Subcutaneous abdominal adipose tissue (tissue), 5 donors: ENCODE data around the gene POLL.

Source experiments
- H3K27ac ChIP-seq: one replicate; pipeline ENCODE4 v1.7.0; 2013; ENCODE audit warnings: low read depth, mild to moderate bottlenecking, inconsistent platforms, low read length, moderate library complexity
- H3K27me3 ChIP-seq, 5 donors: one replicate each; pipeline ENCODE4 v1.7.0; 2013; ENCODE audit warnings: low read length in 5 of 5, inconsistent platforms in 1 of 5; ENCODE audit not compliant: control insufficient read depth in 5 of 5, insufficient read depth in 4 of 5
- H3K36me3 ChIP-seq, 5 donors: one replicate each; pipeline ENCODE4 v1.7.0; 2013; ENCODE audit warnings: low read length in 5 of 5; ENCODE audit not compliant: control insufficient read depth in 5 of 5, insufficient read depth in 5 of 5
- H3K4me1 ChIP-seq, 5 donors: one replicate each; pipeline ENCODE4 v1.7.0; 2013; ENCODE audit warnings: low read length in 5 of 5, mild to moderate bottlenecking in 3 of 5, moderate library complexity in 1 of 5; ENCODE audit not compliant: control insufficient read depth in 5 of 5, insufficient read depth in 5 of 5
- H3K4me3 ChIP-seq, 5 donors: one replicate each; pipeline ENCODE4 v1.7.0; 2013; ENCODE audit warnings: low read length in 5 of 5, low read depth in 1 of 5
- H3K9ac ChIP-seq, 5 donors: one replicate each; pipeline ENCODE4 v1.7.0; 2013; ENCODE audit warnings: low read length in 5 of 5, mild to moderate bottlenecking in 4 of 5, moderate library complexity in 3 of 5
- H3K9me3 ChIP-seq, 5 donors: one replicate each; pipeline ENCODE4 v1.7.0; 2013; ENCODE audit warnings: low read length in 5 of 5; ENCODE audit not compliant: control insufficient read depth in 5 of 5
- donor health status: healthy.
- donor health status: healthy.
- donor health status: healthy.
- donor health status: healthy.
- donor health status: healthy.

Gene POLL

DNA sequence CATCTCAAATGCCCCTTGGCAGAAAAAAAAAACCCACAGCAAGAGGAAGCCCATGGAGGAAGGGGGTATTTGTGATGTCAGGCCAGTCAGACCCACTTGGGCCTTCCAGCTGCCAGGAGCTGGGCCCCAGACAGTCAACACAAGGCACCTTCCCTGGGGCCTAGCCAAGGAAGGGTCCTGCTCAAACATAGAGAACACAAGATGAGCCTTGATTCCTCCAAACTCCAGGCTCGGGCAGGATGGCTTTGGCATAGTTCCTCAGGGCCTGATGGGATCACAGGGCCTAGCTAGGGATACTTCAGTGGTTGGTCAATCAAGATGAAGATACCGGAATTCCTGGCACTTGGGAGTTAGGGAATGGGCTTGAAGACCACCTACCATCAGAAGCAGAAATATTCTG lies 30.8 kb upstream of the POLL start:
- Histone ChIP-seq H3K36me3 (peaks cover 10 to 61% (median 44%) of the 10 kb centered on the region in 5 donors), H3K27me3 (no peaks in the 10 kb centered on the region), H3K4me3 (no peak overlapping the region), H3K9me3 (no peaks in the 10 kb centered on the region), H3K4me1 (peaks cover 0 to 3% (median 0%) of the 10 kb centered on the region in 5 donors), H3K9ac (no peak overlapping the region), H3K27ac (no peak overlapping the region)

DNA sequence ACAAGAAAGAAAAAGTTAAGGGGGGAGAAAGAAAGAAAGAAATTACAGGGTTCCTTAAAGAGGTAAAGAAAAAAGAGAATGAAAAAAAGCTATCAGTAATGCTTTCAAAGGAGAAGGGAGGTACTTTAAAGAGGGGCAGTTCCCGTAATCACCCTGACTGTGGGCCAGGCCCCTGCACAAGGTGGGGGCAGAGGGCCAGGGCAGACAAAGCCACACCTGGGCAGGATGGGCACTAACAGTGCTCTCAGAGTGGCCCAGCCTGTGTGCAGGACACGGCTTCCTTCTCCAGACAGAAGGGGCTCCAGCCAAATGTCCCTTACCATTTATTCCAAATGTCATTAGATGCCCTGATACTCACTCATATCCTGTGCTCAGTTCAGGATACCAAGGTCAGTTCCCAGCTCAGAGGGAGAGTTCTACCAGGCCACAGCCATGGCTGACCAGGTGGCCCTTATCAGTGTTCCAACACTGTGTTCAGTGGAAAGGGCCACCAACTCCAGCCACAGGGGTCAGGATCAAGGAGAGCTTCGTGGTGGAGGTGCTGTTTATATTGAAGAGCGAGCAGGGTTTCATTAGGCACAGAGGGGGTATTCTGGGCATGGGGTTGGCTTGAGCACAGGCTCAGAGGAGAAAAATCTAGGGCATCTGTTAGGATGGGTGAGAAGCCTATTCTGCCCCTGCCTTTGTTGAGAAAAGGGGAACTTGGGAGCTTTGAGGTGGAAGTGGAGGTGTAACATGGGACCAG lies 29.9 kb upstream of the POLL start:
- H3K36me3 ChIP-seq, result peaks cover 4 to 61% (median 37%) of the 10 kb centered on the region in 5 donors
- H3K4me3 ChIP-seq, result no peak overlapping the region
- H3K4me1 ChIP-seq, result peaks cover 0 to 3% (median 0%) of the 10 kb centered on the region in 5 donors
- no peaks in the 10 kb centered on the region for H3K9me3 ChIP-seq
- H3K27me3 ChIP-seq, result no peaks in the 10 kb centered on the region
- H3K9ac ChIP-seq, result no peak overlapping the region
- H3K27ac ChIP-seq, result no peak overlapping the region

DNA sequence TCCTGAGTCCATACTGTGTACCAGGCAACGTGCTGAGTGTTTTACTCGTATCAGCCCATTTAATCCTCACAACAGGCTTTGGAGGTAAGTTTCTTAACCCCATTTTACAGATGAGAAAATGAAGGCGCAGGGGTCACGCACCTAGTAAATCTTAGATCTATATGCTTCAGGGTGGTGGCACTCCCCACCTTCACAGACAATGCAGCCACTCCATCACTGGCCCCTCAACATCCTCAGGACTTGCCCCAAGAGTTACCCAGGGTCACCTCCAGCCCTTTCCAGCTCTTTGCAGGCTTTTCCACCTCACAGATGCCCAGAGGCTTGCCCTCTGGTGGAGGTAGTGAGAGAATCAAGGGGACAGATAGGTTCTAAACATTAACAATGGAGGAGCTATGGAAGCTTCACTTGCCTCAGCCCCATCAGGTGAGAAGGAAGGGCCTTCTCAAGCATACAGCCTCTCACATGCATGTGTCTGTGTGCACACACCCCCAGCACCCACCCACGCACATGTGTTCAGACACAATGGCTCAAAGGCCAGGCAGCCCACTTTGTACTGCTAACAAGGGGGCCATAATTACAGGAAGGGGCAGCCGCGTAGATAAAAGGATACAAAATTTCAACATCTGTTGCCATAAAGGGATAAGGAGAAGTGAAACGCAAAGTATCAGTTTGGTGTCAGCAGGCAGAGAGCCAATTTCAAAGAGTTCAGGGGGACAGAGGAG lies 29.2 kb upstream of the POLL start:
- Histone ChIP-seq H3K9me3 (no peaks in the 10 kb centered on the region), H3K9ac (no peak overlapping the region), H3K4me1 (peaks cover 0 to 4% (median under 1%) of the 10 kb centered on the region in 5 donors), H3K27ac (no peak overlapping the region), H3K4me3 (no peak overlapping the region), H3K27me3 (no peaks in the 10 kb centered on the region), H3K36me3 (peaks cover 4 to 66% (median 38%) of the 10 kb centered on the region in 5 donors)

DNA sequence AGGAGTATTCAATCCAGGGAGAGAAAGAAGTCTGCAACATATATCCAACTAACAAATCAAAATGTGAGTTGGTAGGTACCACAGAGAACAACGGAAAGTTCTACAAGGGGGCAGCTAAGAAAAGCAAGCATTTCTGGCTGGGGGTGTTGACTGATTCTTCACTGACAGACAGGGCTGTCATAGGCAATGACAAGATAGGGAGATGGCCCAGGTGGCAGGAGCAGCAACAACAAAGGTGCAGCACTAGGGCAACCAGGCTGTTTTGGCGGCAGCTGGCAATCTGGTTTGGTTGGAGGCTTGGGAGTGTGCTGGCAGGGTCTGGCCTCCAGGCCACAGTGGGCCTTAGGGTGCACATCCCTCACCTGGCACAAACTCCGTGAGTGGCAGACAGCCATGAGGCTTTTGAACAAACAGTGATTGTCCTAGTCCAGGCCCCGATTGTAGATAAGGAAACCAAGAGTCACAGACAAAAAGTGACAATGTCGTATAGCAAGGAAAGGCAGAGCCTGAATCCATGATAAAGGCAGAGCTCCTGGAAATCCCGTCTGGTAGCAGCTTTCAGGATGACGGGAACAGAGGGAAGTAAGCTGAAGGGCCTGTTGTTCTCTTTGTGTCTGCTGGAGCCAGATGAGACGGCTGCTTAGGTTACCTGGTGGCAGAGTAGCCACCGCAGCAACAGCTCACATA lies 28.5 kb upstream of the POLL start:
- Histone ChIP-seq H3K36me3 (peaks cover 2 to 70% (median 44%) of the 10 kb centered on the region in 5 donors), H3K4me3 (no peak overlapping the region), H3K27me3 (no peaks in the 10 kb centered on the region), H3K4me1 (peaks cover 3 to 11% (median 4%) of the 10 kb centered on the region in 5 donors), H3K9ac (no peak overlapping the region), H3K27ac (no peak overlapping the region), H3K9me3 (no peaks in the 10 kb centered on the region)

DNA sequence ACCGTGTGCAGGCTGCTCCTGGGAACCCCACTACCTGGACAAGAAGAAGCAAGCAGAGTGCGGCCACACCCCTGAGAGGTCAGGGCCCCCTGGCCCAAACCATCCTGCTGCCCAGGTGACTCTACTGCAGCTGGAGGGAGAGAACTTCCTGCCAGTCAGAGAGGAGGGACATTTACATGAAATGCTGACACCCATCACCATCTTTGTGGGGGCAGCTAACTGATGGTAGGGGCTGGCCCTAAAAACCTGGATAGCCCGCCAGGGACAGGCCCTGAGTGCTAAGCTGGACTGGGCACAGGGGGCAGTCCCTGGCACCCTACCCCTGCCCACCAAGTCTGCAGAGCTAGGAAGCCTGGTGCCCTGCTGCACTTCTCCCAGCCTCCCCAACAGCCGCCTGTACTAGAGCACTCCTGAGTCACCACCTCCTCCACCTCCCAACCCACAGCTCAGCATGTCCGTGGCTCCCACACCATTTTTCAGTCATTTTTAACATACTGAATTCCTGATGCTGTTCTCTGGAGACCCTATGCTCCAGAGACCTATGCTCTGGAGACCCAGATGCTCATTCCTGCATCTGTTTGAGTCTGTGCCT lies 27.6 kb upstream of the POLL start:
- H3K27me3 ChIP-seq, result no peaks in the 10 kb centered on the region
- peaks cover 4 to 20% (median 13%) of the 10 kb centered on the region in 5 donors for H3K4me1 ChIP-seq
- no peak overlapping the region for H3K27ac ChIP-seq
- peaks cover 0 to 70% (median 45%) of the 10 kb centered on the region in 5 donors for H3K36me3 ChIP-seq
- H3K4me3 ChIP-seq, result no peak overlapping the region
- no peaks in the 10 kb centered on the region for H3K9me3 ChIP-seq
- H3K9ac ChIP-seq, result no peak overlapping the region

DNA sequence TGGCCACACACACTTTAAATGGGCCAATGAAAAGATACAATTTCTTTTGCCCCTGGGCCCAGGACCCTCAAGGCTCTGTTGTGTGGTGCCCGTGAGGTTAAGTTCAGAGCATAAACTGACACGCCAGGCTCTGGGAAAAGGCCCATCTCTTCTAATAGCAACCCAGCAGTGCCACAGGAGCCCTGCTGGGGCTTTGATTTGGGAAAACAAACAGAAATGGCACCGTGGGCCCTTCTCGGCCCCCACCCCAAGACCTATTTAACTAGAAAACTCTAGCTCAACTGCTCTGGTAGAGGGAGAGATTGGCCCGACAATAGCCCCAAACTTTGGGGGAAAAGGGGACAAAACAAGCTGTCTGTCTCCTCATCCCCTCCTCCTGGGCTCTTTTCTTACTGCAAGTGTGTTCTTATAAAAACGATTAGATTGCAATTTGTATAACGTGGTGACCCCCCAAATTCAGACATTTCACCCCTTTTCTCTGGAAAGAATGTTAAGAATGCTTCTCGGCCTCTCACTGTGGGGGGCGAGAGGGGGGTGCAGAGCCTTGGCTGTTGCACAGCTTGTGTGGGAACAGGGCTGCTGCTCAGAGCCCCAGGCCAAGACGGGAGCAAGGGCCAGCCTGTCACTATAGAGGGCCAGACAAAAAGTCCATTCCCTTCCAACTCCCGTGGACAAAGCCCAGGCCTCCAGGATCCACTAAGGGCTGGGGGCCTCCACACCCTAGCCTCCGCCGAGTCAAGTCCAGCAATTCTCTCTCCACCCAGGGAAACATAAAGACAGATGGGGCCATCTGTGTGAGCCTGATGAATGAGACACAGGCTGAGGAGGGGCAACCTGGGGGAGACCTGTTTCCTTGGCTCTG lies 26.8 kb upstream of the POLL start:
- Histone ChIP-seq H3K9ac (no peak overlapping the region), H3K4me1 (peaks cover 7 to 26% (median 18%) of the 10 kb centered on the region in 5 donors), H3K36me3 (peaks cover 0 to 70% (median 49%) of the 10 kb centered on the region in 5 donors), H3K9me3 (no peaks in the 10 kb centered on the region), H3K27me3 (no peaks in the 10 kb centered on the region), H3K4me3 (no peak overlapping the region), H3K27ac (no peak overlapping the region)

DNA sequence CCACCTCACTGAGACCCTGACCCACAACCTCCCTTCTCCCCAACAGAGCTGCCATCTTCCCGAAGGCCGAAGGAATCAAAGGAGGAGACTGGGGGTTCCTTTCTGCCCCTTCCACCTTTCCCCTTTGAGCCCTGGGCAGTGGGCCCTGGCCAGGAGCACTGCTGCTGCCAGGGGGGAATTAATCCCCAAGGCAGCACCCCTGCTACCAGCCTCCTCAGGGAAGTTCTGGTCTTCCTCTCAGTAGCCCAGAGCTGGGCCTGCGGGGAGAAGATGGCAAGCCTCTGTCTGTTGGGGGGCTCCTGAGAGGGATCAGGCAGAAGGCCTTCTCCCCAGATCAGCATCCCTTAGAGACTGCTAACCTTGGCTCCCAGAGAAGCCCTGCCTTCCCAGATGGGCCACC lies 25.6 kb upstream of the POLL start:
- Histone ChIP-seq H3K27ac (no peak overlapping the region), H3K4me1 (peaks cover 7 to 29% (median 18%) of the 10 kb centered on the region in 5 donors), H3K9me3 (no peaks in the 10 kb centered on the region), H3K36me3 (peaks cover 0 to 72% (median 54%) of the 10 kb centered on the region in 5 donors), H3K4me3 (no peak overlapping the region), H3K9ac (peak overlapping the region in 1 of 5 donors; percentile 19), H3K27me3 (no peaks in the 10 kb centered on the region)

DNA sequence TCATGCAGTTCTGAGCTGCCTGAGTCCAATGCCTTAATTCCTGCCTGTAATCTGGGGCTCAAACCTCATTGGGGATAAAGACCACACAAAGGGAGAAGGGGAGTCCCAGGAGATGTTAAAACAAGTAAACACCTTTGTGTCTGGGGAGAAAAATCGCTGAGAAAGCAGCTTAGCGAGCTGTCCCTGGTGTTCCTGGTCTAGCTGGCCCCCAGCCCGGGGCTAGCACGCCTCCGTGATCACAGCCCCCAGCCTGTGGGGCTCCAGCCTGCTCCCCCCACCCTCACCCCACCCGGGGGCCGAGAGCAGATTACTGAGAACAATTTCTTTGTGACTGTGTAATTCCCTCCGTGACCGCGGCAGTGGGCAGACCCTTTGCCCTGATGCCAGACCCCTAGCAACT lies 24.8 kb upstream of the POLL start:
- Histone ChIP-seq H3K4me3 (no peak overlapping the region), H3K4me1 (peaks cover 7 to 27% (median 18%) of the 10 kb centered on the region in 5 donors), H3K9me3 (no peaks in the 10 kb centered on the region), H3K27me3 (no peaks in the 10 kb centered on the region), H3K36me3 (peaks cover 0 to 74% (median 57%) of the 10 kb centered on the region in 5 donors), H3K9ac (no peak overlapping the region), H3K27ac (no peak overlapping the region)

DNA sequence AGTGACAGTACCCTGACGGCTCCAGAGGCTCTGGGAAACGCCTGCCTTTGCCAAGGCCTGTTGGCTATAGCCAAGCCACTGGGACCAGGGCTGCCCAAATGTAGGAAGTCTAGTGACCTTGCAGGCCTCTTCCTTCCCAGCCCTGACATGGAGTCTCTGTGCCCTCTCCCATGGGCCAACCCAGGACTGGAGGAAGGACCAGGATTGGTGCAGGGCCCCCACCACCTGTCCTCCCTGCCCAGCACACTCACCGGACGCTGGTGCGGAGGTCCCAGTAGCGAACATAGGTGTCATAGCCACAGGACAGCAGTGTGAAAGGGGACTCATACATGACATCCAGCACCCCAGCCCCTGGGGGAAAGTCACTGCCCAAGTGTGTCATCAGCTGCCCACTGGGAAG lies 24.0 kb upstream of the POLL start:
- peaks cover 7 to 25% (median 18%) of the 10 kb centered on the region in 5 donors for H3K4me1 ChIP-seq
- H3K36me3 ChIP-seq, result peaks cover 0 to 77% (median 58%) of the 10 kb centered on the region in 5 donors
- H3K4me3 ChIP-seq, result no peak overlapping the region
- H3K27ac ChIP-seq, result peak overlapping the region; percentile 46
- H3K27me3 ChIP-seq, result no peaks in the 10 kb centered on the region
- no peak overlapping the region for H3K9ac ChIP-seq
- no peaks in the 10 kb centered on the region for H3K9me3 ChIP-seq
